Brain microvascular endothelial cell (primary cell): ENCODE data around the gene PRKN.

Source experiments
- DNase-seq: peaks from one replicate; pipeline ENCODE4 v3.0.0-alpha.2; 2020
- H3K27ac ChIP-seq: fragments of 250-450 bp; sonication (Bioruptor Pico); 2 replicates; pipeline ENCODE4 v1.5.1; 2020; ENCODE audit warnings: mild to moderate bottlenecking, moderate library complexity
- H3K27me3 ChIP-seq: fragments of 250-450 bp; sonication (Bioruptor Pico); replicated peaks from 2 replicates; pipeline ENCODE4 v1.5.1; 2020; ENCODE audit warnings: mild to moderate bottlenecking
- H3K36me3 ChIP-seq: fragments of 250-450 bp; sonication (Bioruptor Pico); replicated peaks from 2 replicates; pipeline ENCODE4 v1.5.1; 2020; ENCODE audit warnings: mild to moderate bottlenecking
- H3K4me3 ChIP-seq: 2 replicates; pipeline ENCODE4 v1.5.1; 2011; ENCODE audit warnings: low read depth, mild to moderate bottlenecking, control low read depth, low read length, moderate library complexity
- in situ Hi-C: cut with HindIII; loops from 2 replicates; pipeline ENCODE4 v1.10.0; 2017; ENCODE audit warnings: low sequenced_read_pairs, low pct_ligation_motif_present
- TF ChIP-seq, protein P1 (sequence below): IDR thresholded peaks from 2 replicates; pipeline ENCODE4 v1.5.1; 2011; ENCODE audit warnings: low read depth, mild to moderate bottlenecking, moderate library complexity, low read length, control low read depth, inconsistent platforms; ENCODE audit errors: missing control alignments

Gene PRKN

DNA sequence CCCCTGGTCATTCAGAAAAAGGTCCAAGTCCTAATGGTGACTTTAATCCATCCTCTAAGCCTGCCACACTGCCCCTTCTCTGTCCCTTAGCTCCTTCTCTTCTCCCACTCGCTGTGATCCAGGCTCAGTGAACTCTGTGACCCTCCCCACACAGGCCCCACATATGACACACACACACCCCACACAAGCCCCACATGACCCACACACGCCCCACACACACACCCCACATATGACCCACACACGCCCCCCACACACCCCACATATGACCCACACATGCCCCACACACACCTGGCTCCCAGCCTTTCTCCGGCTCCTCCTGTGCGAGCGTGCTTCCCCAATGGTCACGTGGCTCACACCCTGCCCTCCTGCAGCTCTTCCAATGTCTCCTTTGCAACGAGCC is 925.3 kb downstream of the PRKN start:
- no peak overlapping the region for H3K27ac ChIP-seq
- H3K4me3 ChIP-seq: no peak overlapping the region
- H3K27me3 ChIP-seq: no peaks in the 10 kb centered on the region
- no peaks in the 10 kb centered on the region for H3K36me3 ChIP-seq
- DNase-seq: no peak
- TF ChIP-seq, protein P1, sequence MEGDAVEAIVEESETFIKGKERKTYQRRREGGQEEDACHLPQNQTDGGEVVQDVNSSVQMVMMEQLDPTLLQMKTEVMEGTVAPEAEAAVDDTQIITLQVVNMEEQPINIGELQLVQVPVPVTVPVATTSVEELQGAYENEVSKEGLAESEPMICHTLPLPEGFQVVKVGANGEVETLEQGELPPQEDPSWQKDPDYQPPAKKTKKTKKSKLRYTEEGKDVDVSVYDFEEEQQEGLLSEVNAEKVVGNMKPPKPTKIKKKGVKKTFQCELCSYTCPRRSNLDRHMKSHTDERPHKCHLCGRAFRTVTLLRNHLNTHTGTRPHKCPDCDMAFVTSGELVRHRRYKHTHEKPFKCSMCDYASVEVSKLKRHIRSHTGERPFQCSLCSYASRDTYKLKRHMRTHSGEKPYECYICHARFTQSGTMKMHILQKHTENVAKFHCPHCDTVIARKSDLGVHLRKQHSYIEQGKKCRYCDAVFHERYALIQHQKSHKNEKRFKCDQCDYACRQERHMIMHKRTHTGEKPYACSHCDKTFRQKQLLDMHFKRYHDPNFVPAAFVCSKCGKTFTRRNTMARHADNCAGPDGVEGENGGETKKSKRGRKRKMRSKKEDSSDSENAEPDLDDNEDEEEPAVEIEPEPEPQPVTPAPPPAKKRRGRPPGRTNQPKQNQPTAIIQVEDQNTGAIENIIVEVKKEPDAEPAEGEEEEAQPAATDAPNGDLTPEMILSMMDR: no peak
- in situ Hi-C loops: no loop called here

- Histone ChIP-seq H3K4me3 (no peak overlapping the region), H3K27me3 (no peaks in the 10 kb centered on the region), H3K36me3 (no peaks in the 10 kb centered on the region), H3K27ac (no peak overlapping the region)
- DNase-seq: no peak
- TF ChIP-seq, protein P1: no peak
- in situ Hi-C loops: no loop called here
These were observed 928.6 kb downstream of the PRKN start for GRCh38 chr6:161798844-161799394.

DNA sequence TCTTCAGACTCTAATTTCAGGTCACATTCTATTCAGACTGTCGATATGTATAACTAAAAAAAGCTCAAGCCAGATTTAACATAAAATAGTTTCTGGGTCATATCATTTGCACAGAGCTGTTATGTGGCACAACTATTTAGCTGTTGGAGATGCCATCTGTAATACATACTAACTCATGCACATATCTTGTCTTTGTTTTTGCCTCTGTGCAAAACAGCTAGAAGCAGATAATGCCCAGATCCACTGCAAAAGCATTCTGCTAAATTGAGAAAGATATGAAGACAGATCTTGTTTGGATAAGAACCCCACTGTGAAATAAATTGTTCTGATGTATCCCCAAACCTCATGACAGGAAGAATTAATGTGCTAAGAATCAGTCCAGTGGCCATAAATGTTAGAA is 930.9 kb downstream of the PRKN start:
- TF ChIP-seq, protein P1: no peak
- Histone ChIP-seq H3K27me3 (no peaks in the 10 kb centered on the region), H3K27ac (no peak overlapping the region), H3K4me3 (no peak overlapping the region), H3K36me3 (no peaks in the 10 kb centered on the region)
- no peak for DNase-seq
- in situ Hi-C loops: no loop called here

DNA sequence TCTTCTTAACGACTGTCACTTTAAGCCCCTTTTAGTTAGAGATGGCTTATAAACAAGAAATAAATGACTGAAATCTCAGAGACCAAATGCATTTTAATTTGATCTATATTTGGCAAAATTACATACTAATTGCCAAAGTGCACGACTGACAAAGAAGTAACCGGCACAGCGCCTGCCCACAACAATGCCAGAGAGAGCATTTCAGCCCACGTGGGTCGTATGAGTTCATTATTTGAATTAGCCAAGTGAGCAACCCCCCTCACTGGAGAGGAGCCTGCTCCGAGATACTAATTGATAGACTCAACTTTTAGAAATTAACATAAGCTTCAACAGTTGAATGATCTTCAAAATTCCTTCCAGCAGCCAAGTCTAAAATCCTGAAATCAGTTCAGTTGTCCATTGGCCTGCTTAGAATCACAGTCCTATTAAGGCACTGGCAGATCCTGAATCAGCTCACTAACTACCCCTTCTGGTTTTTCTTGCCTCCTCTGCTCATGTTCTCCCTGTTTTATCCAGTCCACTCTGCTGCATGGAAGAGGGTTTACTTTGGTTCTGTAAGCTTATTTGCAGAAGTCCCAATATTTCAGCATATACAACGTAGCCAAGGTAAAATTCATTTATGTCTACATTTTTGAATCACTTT is 934.6 kb downstream of the PRKN start:
- Histone ChIP-seq H3K36me3 (no peaks in the 10 kb centered on the region), H3K4me3 (no peak overlapping the region), H3K27ac (no peak overlapping the region), H3K27me3 (no peaks in the 10 kb centered on the region)
- TF ChIP-seq, protein P1: no peak
- in situ Hi-C loops: no loop called here
- no peak for DNase-seq

DNA sequence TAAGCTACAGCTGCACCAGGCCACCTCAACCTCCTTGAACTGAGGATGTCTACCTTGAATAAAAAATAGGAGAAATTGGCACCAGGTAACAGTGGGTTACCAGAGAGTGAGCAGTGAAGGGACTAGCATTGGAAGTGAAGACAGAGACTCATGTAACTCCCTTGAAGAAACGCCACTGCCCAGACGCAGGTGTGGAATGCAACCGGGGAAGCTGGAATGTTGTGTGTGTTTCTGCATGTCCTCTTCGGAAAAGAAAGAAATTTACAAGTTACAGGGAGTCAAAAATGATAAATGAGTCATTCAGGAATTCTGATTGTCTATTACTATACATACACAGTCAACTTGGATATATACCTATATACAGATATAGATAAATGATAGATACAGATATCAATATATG is 939.0 kb downstream of the PRKN start:
- TF ChIP-seq, protein P1: no peak
- Histone ChIP-seq H3K4me3 (no peak overlapping the region), H3K27ac (no peak overlapping the region), H3K36me3 (no peaks in the 10 kb centered on the region), H3K27me3 (no peaks in the 10 kb centered on the region)
- in situ Hi-C loops: no loop called here
- DNase-seq: no peak

DNA sequence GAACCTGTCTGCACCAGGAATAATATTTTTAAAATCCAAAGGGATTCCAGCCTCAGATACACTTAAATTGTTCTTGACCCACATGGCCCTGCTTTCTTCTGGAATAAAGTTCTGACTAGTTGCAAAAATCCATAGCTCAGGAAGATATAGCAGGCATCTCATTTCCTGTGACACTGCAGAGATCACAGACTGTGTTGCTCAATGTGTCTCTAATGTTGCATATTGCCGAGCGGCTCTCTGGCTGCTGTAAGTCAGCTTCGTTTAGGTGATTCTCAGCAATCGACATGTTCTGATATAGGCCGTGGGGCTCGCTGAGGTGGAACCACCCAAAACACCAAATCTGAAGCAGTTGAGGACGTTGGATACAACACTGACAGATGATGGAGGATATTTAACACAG is 955.4 kb downstream of the PRKN start:
- in situ Hi-C loops: no loop called here
- Histone ChIP-seq H3K36me3 (no peaks in the 10 kb centered on the region), H3K4me3 (no peak overlapping the region), H3K27me3 (no peaks in the 10 kb centered on the region), H3K27ac (no peak overlapping the region)
- TF ChIP-seq, protein P1: no peak
- DNase-seq: no peak
